HG03439 (cell line): ENCODE results near the gene TEX22.

ENCODE experiments used
- ATAC-seq: cut with Tn5 transposase; IDR thresholded peaks from one replicate; pipeline ENCODE4 v1.9.1; 2021; ENCODE audit warnings: mild to moderate bottlenecking, moderate library complexity; ENCODE audit not compliant: unreplicated experiment

The TEX22 gene

GRCh38 chr14:105420101-105420973 lies 22.0 kb downstream of the TEX22 start:
- no peak for ATAC-seq

- no peak for ATAC-seq
These were observed 22.8 kb downstream of the TEX22 start for GRCh38 chr14:105420974-105421674.

GRCh38 chr14:105421723-105422615 lies 23.6 kb downstream of the TEX22 start:
- no peak for ATAC-seq

GRCh38 chr14:105422695-105423487 lies 24.6 kb downstream of the TEX22 start:
- ATAC-seq = no peak

GRCh38 chr14:105423488-105424195 lies 25.3 kb downstream of the TEX22 start:
- no peak for ATAC-seq

GRCh38 chr14:105424861-105425260 lies 26.5 kb downstream of the TEX22 start:
- no peak for ATAC-seq

- no peak for ATAC-seq
These were observed 27.5 kb downstream of the TEX22 start for GRCh38 chr14:105425823-105426247.

- no peak for ATAC-seq
These were observed 28.2 kb downstream of the TEX22 start for GRCh38 chr14:105426416-105427130.

- ATAC-seq = no peak
These were observed 29.1 kb downstream of the TEX22 start for GRCh38 chr14:105427412-105427811.

- ATAC-seq = no peak
These were observed 29.7 kb downstream of the TEX22 start for GRCh38 chr14:105427936-105428485.

GRCh38 chr14:105430042-105430441 lies 31.7 kb downstream of the TEX22 start:
- no peak for ATAC-seq

GRCh38 chr14:105430565-105430964 lies 32.2 kb downstream of the TEX22 start:
- no peak for ATAC-seq

- no peak for ATAC-seq
These were observed 32.9 kb downstream of the TEX22 start for GRCh38 chr14:105431256-105431655.

GRCh38 chr14:105432657-105433056 lies 34.3 kb downstream of the TEX22 start:
- ATAC-seq = no peak

- ATAC-seq = no peak
These were observed 34.8 kb downstream of the TEX22 start for GRCh38 chr14:105433161-105433605.

- no peak for ATAC-seq
These were observed 38.1 kb downstream of the TEX22 start for GRCh38 chr14:105436402-105436801.

GRCh38 chr14:105436891-105437722 lies 38.8 kb downstream of the TEX22 start:
- ATAC-seq = no peak
